H1 (cell line): Measurements from ENCODE around the gene SCNN1B. TPM values are rescaled to one million over a fixed set of nuclear protein-coding genes. Genes with fewer than 3 reads are reported as not detected.

Source experiments
- CTCF ChIA-PET: fragments of 300-600 bp; sonication (Branson Sonifier 250); formaldehyde crosslinking; loops from one replicate; lab custom pipeline; 2021; ENCODE audit not compliant: partially characterized antibody; lab: Charles Lee
- POLR2A ChIA-PET: fragments of 300-600 bp; sonication (Branson Sonifier 250); formaldehyde crosslinking; loops from one replicate; lab custom pipeline; 2021; ENCODE audit warnings: inconsistent platforms; ENCODE audit not compliant: partially characterized antibody; lab: Charles Lee
- DNase-seq, 2 experiments: peaks; one replicate each; pipeline versions ENCODE4 v3.0.0 to v3.0.0-alpha.2; 2010 to 2022; ENCODE audit warnings: low spot score in 2 of 2, low read depth in 1 of 2, mixed read lengths in 1 of 2
- FAIRE-seq: peaks from 2 replicates; lab custom pipeline; 2011; peaks lifted over from hg19 to GRCh38; lab: Jason Lieb, UNC
- H2AFZ ChIP-seq: 2 replicates; pipeline ENCODE4 v1.8.1; 2012; ENCODE audit warnings: low read length, inconsistent platforms
- H2AK5ac ChIP-seq: 2 replicates; pipeline ENCODE4 v1.6.1; 2013; ENCODE audit warnings: low read depth, low read length
- H2BK120ac ChIP-seq: replicated peaks from 2 replicates; pipeline ENCODE3; 2013; ENCODE audit warnings: low read depth, low read length, inconsistent platforms
- H2BK12ac ChIP-seq: 2 replicates; pipeline ENCODE4 v1.6.1; 2013; ENCODE audit warnings: low read depth, low read length
- H2BK15ac ChIP-seq: 2 replicates; pipeline ENCODE4 v1.6.1; 2013; ENCODE audit warnings: low read length
- H2BK20ac ChIP-seq: 2 replicates; pipeline ENCODE4 v1.6.1; 2013; ENCODE audit warnings: low read length
- H2BK5ac ChIP-seq: 2 replicates; pipeline ENCODE4 v1.6.1; 2013; ENCODE audit warnings: low read depth, low read length
- H3K14ac ChIP-seq: 2 replicates; pipeline ENCODE4 v1.6.1; 2013; ENCODE audit warnings: inconsistent platforms; ENCODE audit not compliant: insufficient read length
- H3K18ac ChIP-seq: 2 replicates; pipeline ENCODE4 v1.6.1; 2013; ENCODE audit warnings: low read length; ENCODE audit errors: extremely low read depth
- H3K23ac ChIP-seq: 2 replicates; pipeline ENCODE4 v1.6.1; 2013; ENCODE audit warnings: inconsistent platforms; ENCODE audit not compliant: insufficient read length
- H3K23me2 ChIP-seq: 2 replicates; pipeline ENCODE4 v1.6.1; 2013; ENCODE audit warnings: low read depth, low read length
- H3K27ac ChIP-seq: 2 replicates; pipeline ENCODE4 v1.6.1; 2011; ENCODE audit warnings: low read depth, low read length, inconsistent platforms
- H3K27me3 ChIP-seq, 4 experiments: replicated peaks in 1 of 4; 1 replicate in 1 of 4; 2 replicates in 3 of 4; pipeline versions ENCODE4 v1.6.1 to v1.8.1; 2011 to 2013; ENCODE audit warnings: low read length in 3 of 4, mild to moderate bottlenecking in 3 of 4, inconsistent platforms in 2 of 4, mixed read lengths in 2 of 4, moderate library complexity in 1 of 4; ENCODE audit not compliant: control insufficient read depth in 3 of 4, insufficient read depth in 3 of 4; ENCODE audit errors: extremely low read depth in 1 of 4
- H3K36me3 ChIP-seq, 4 experiments: 2 replicates each; pipeline versions ENCODE4 v1.6.1 to v1.8.1; 2011 to 2013; ENCODE audit warnings: mild to moderate bottlenecking in 4 of 4, low read length in 3 of 4, moderate library complexity in 2 of 4, control low read depth in 1 of 4, inconsistent platforms in 1 of 4; ENCODE audit not compliant: insufficient read depth in 4 of 4, control insufficient read depth in 2 of 4
- H3K4ac ChIP-seq: replicated peaks from 2 replicates; pipeline ENCODE3; 2013; ENCODE audit warnings: low read length, low read depth, mixed read lengths, inconsistent platforms; ENCODE audit not compliant: insufficient read length
- H3K4me1 ChIP-seq, 4 experiments: replicated peaks in 1 of 4; 1 replicate in 1 of 4; 2 replicates in 3 of 4; pipeline versions ENCODE4 v1.6.1 to v1.8.1; 2011 to 2013; ENCODE audit warnings: low read length in 3 of 4, inconsistent platforms in 2 of 4, mixed read lengths in 1 of 4; ENCODE audit not compliant: insufficient read depth in 4 of 4, control insufficient read depth in 3 of 4
- H3K4me2 ChIP-seq, 2 experiments: 2 replicates each; pipeline versions ENCODE4 v1.6.1 to v1.8.1; 2011 to 2013; ENCODE audit warnings: low read depth in 2 of 2, low read length in 2 of 2, control low read depth in 1 of 2, inconsistent platforms in 1 of 2, mild to moderate bottlenecking in 1 of 2; ENCODE audit not compliant: insufficient read depth in 1 of 2
- H3K4me3 ChIP-seq, 4 experiments: fragments of 200-600, 300-600 bp in 1 of 4; sonication (generic), shearing (Covaris generic), sonication (Bioruptor Twin) in 1 of 4; 2 replicates each; pipeline versions ENCODE4 v1.5.1 to v1.8.1; 2011 to 2016; ENCODE audit warnings: low read length in 4 of 4, low read depth in 3 of 4, control low read depth in 2 of 4, inconsistent platforms in 2 of 4, mild to moderate bottlenecking in 2 of 4, mixed read lengths in 1 of 4, moderate library complexity in 1 of 4; ENCODE audit not compliant: insufficient read depth in 2 of 4; ENCODE audit errors: extremely low read depth in 1 of 4
- H3K56ac ChIP-seq: replicated peaks from 2 replicates; pipeline ENCODE3; 2013; ENCODE audit warnings: low read depth, mild to moderate bottlenecking, mixed read lengths, low read length, inconsistent platforms; ENCODE audit not compliant: insufficient read length
- H3K79me1 ChIP-seq: 2 replicates; pipeline ENCODE4 v1.6.1; 2013; ENCODE audit warnings: low read depth, low read length, control low read depth
- H3K79me2 ChIP-seq, 2 experiments: 2 replicates each; pipeline versions ENCODE4 v1.6.1 to v1.8.1; 2012 to 2013; ENCODE audit warnings: low read length in 2 of 2, mild to moderate bottlenecking in 2 of 2, inconsistent platforms in 1 of 2; ENCODE audit not compliant: insufficient read depth in 2 of 2, control insufficient read depth in 1 of 2
- H3K9ac ChIP-seq, 4 experiments: replicated peaks in 1 of 4; 1 replicate in 1 of 4; 2 replicates in 3 of 4; pipeline versions ENCODE4 v1.6.1 to v1.8.1; 2011 to 2013; ENCODE audit warnings: low read depth in 3 of 4, low read length in 3 of 4, control low read depth in 2 of 4, mild to moderate bottlenecking in 2 of 4, moderate library complexity in 2 of 4, inconsistent platforms in 1 of 4; ENCODE audit errors: extremely low read depth in 1 of 4
- H3K9me3 ChIP-seq, 2 experiments: 2 replicates each; pipeline versions ENCODE4 v1.6.1 to v1.8.1; 2012 to 2013; ENCODE audit warnings: mild to moderate bottlenecking in 2 of 2, moderate library complexity in 2 of 2, control low read depth in 1 of 2, inconsistent platforms in 1 of 2, low read depth in 1 of 2, low read length in 1 of 2, mixed read lengths in 1 of 2; ENCODE audit not compliant: insufficient read depth in 2 of 2
- H4K20me1 ChIP-seq, 2 experiments: replicated peaks in 1 of 2; 2 replicates each; pipeline versions ENCODE3 to v1.8.1; 2011 to 2013; ENCODE audit warnings: inconsistent platforms in 2 of 2, low read length in 2 of 2, mild to moderate bottlenecking in 1 of 2; ENCODE audit not compliant: insufficient read depth in 2 of 2, control insufficient read depth in 1 of 2
- H4K5ac ChIP-seq: 2 replicates; pipeline ENCODE4 v1.6.1; 2013; ENCODE audit warnings: low read length, low read depth, mixed read lengths, inconsistent platforms; ENCODE audit not compliant: insufficient read length
- H4K8ac ChIP-seq: 2 replicates; pipeline ENCODE4 v1.8.0; 2013; ENCODE audit warnings: mild to moderate bottlenecking, moderate library complexity, low read length, inconsistent platforms; ENCODE audit not compliant: insufficient read depth; ENCODE audit errors: extremely low read depth
- H4K91ac ChIP-seq: replicated peaks from 2 replicates; pipeline ENCODE3; 2013; ENCODE audit warnings: low read length, mixed read lengths, inconsistent platforms; ENCODE audit not compliant: insufficient read length
- CTBP2 ChIP-seq: IDR thresholded peaks from 2 replicates; pipeline ENCODE4 v1.7.0; 2011; ENCODE audit warnings: borderline replicate concordance, mild to moderate bottlenecking, moderate library complexity, mixed read lengths, low read length; ENCODE audit not compliant: insufficient read depth, insufficient read length
- EP300 ChIP-seq, 2 experiments: IDR thresholded peaks; 1 replicate in 1 of 2; 2 replicates in 1 of 2; pipeline ENCODE4 v1.6.1; 2011 to 2012; ENCODE audit warnings: low read depth in 2 of 2, low read length in 2 of 2, mild to moderate bottlenecking in 2 of 2, borderline replicate concordance in 1 of 2, inconsistent platforms in 1 of 2, moderate library complexity in 1 of 2
- KDM5A ChIP-seq: fragments of 200-600 bp; IDR thresholded peaks from 2 replicates; pipeline ENCODE4 v1.7.1; 2012; ENCODE audit warnings: mild to moderate bottlenecking, low read length, inconsistent platforms, mixed read lengths
- RAD21 ChIP-seq, 2 experiments: IDR thresholded peaks in 1 of 2; conservative IDR thresholded peaks in 1 of 2; 2 replicates each; pipeline ENCODE4 v1.6.1; 2011; ENCODE audit warnings: low read depth in 2 of 2, low read length in 2 of 2, improper control_type of control experiment in 1 of 2, inconsistent platforms in 1 of 2, mild to moderate bottlenecking in 1 of 2, moderate library complexity in 1 of 2
- WGBS, 2 experiments: shearing (Covaris generic) in 1 of 2; methylation state at CpG; one replicate each; pipeline versions ENCODE4 v1.1.6 to v1.1.7; 2013 to 2015; ENCODE audit warnings: low lambda C conversion rate in 2 of 2, mixed read lengths in 2 of 2, inconsistent platforms in 1 of 2, low coverage in 1 of 2, missing lambda C conversion rate in 1 of 2; ENCODE audit not compliant: insufficient replicate concordance in 2 of 2, insufficient coverage in 1 of 2, insufficient read length in 1 of 2; ENCODE audit errors: extremely low coverage in 1 of 2, missing lambda C conversion rate in 1 of 2; 5-methylcytosine and 5-hydroxymethylcytosine counted together
- polyA plus RNA-seq, 7 experiments: library from polyadenylated mRNA; depleted of rRNA in 3 of 7; stranded (reverse) in 5 of 7; unstranded in 2 of 7; fragments of >200 nt in 5 of 7; fragments of 200-250 nt in 2 of 7; gene quantifications; 1 replicate in 5 of 7; 2 replicates in 1 of 7; 4 replicates in 1 of 7; pipeline versions ENCODE4 v1.2.1 to v1.2.3, GENCODE V29; 2011 to 2013; ENCODE audit warnings: missing spikeins in 2 of 7, mixed read lengths in 2 of 7
- total RNA-seq: library from RNA; stranded (reverse); fragmentation: NEBNext Ultra II Directional; extraction: Animal tissue kit (Norgen Biotek cat#: 25700); gene quantifications from 2 replicates; pipeline ENCODE4 v1.2.1, GENCODE V29; 2021
- TF ChIP-seq, protein P1 (sequence below), 3 experiments: IDR thresholded peaks; 1 replicate in 2 of 3; 2 replicates in 1 of 3; pipeline versions ENCODE4 v1.5.1 to v1.6.1; 2011; ENCODE audit warnings: low read length in 3 of 3, mild to moderate bottlenecking in 3 of 3, inconsistent platforms in 2 of 3, low read depth in 1 of 3, moderate library complexity in 1 of 3; ENCODE audit not compliant: insufficient read depth in 1 of 3; ENCODE audit errors: control extremely low read depth in 1 of 3

SCNN1B gene
- total and polyA plus RNA-seq, 2 of the 8 experiments (the other 6 are each of a cell fraction or from before 2014, with no cell fraction given): 0.20 to 0.95 TPM

DNA sequence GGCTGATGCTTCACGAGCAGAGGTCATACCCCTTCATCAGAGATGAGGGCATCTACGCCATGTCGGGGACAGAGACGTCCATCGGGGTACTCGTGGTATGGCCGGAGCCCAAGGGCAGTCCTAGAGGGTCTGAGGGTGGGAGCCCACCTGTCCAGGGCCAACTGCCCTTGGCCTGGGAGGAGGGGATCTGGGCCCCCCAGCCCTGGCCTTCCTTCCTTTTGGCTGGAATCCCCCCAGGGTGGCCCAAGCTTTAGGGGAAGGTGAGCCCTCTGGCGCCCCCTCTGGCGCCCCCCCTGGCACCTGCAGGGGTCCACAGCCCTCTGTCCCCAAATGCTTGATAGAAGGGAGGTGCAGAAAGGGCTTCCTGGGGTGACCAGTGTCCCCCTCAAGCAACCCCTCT is 69.3 kb downstream of the SCNN1B start:
- POLR2A ChIA-PET: interaction anchor here (1.1 to 1.5 kb wide), 2 partner anchors 28 to 52 kb away, joined by 3 read pairs; no protein-coding TSS in a partner anchor
- Histone ChIP-seq H3K18ac (no peak overlapping the region), H3K4me2 (no peak overlapping the region), H3K36me3 (no peaks in the 10 kb centered on the region), H4K5ac (no peak overlapping the region), H3K9me3 (no peaks in the 10 kb centered on the region), H3K27me3 (no peaks in the 10 kb centered on the region), H2BK12ac (no peak overlapping the region), H3K23ac (no peak overlapping the region), H3K79me1 (no peaks in the 10 kb centered on the region), H3K14ac (no peak overlapping the region), H2BK20ac (no peak overlapping the region), H4K91ac (no peak overlapping the region), H3K79me2 (no peaks in the 10 kb centered on the region), H3K23me2 (no peaks in the 10 kb centered on the region; the same call in 1 of the 2 replicates), H2BK120ac (no peak overlapping the region), H3K4me1 (no peaks in the 10 kb centered on the region; a peak in 2 of 7 replicates), H3K27ac (no peak overlapping the region; the same call in 1 of the 2 replicates), H4K8ac (peak overlapping the region; percentile 68; the same call in 1 of the 2 replicates), H3K4me3 (no peak overlapping the region), H2BK5ac (no peak overlapping the region), H3K4ac (no peak overlapping the region), H3K56ac (no peak overlapping the region), H2AK5ac (no peak overlapping the region), H4K20me1 (peaks cover 0 to 1% of the 10 kb centered on the region in 2 experiments), H2BK15ac (0 out of 2 replicates have a peak overlapping the region, but pooled peaks have one; percentile 81), H2AFZ (no peak overlapping the region), H3K9ac (no peak overlapping the region)
- WGBS, 2 experiments: 76% methylated on average over 4 of the region's 9 CpGs; no CpG with 5 or more reads in 1 of the 2 experiments
- FAIRE-seq: no peak
- CTCF ChIA-PET: interaction anchor here (0.8 to 3.7 kb wide), 11 partner anchors 9 to 184 kb away, joined by 3 to 18 read pairs (median 4); no protein-coding TSS in a partner anchor
- DNase-seq: no peak
- TF ChIP-seq KDM5A: no peak
- no peak for TF ChIP-seq CTBP2
- TF ChIP-seq, protein P1, sequence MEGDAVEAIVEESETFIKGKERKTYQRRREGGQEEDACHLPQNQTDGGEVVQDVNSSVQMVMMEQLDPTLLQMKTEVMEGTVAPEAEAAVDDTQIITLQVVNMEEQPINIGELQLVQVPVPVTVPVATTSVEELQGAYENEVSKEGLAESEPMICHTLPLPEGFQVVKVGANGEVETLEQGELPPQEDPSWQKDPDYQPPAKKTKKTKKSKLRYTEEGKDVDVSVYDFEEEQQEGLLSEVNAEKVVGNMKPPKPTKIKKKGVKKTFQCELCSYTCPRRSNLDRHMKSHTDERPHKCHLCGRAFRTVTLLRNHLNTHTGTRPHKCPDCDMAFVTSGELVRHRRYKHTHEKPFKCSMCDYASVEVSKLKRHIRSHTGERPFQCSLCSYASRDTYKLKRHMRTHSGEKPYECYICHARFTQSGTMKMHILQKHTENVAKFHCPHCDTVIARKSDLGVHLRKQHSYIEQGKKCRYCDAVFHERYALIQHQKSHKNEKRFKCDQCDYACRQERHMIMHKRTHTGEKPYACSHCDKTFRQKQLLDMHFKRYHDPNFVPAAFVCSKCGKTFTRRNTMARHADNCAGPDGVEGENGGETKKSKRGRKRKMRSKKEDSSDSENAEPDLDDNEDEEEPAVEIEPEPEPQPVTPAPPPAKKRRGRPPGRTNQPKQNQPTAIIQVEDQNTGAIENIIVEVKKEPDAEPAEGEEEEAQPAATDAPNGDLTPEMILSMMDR (IDR thresholded peaks at IDR 0.05; ENCODE audit: control extremely low read depth in 1 of 3, insufficient read depth in 1 of 3, low read depth in 1 of 3, low read length in 3 of 3): peak; percentile 36 to 42 (median 39)
- TF ChIP-seq RAD21 (IDR thresholded peaks at IDR 0.05 in 1 of 2, conservative IDR thresholded peaks at IDR 0.05 in 1 of 2; ENCODE audit: low read depth in 2 of 2, low read length in 2 of 2): peak; percentile 16 to 29; a peak in 2 of 4 replicates
- TF ChIP-seq EP300 (IDR thresholded peaks at IDR 0.05; ENCODE audit: borderline replicate concordance in 1 of 2, low read depth in 2 of 2, low read length in 2 of 2): no peak
